Activated CD4-positive, alpha-beta T cell treated with anti-CD3 and anti-CD28 coated beads, Interleukin-2, amount 10 ng/mL, durations not matched to agents 24 days and 14 days (primary cell): ENCODE measurements around the gene CALCA. TPM values are rescaled to one million over a fixed set of nuclear protein-coding genes. Genes with fewer than 3 reads are reported as not detected.
"Not testable (repeated sequence)": the region's sequence is repeated elsewhere in the genome, so short reads cannot be mapped to it uniquely, and the experiment has no call there.

Experiments used
- DNase-seq: peaks from one replicate; pipeline ENCODE4 v3.0.0; 2022
- H3K27ac Mint-ChIP-seq: one replicate; pipeline ENCODE4 v1.8.0; 2022; ENCODE audit warnings: mild to moderate bottlenecking, mixed read lengths
- H3K27me3 Mint-ChIP-seq: one replicate; pipeline ENCODE4 v1.8.0; 2022; ENCODE audit warnings: mixed read lengths
- H3K36me3 Mint-ChIP-seq: one replicate; pipeline ENCODE4 v1.8.0; 2022; ENCODE audit warnings: low read depth, mild to moderate bottlenecking, mixed read lengths
- H3K4me1 Mint-ChIP-seq: one replicate; pipeline ENCODE4 v1.8.0; 2021; ENCODE audit warnings: mixed read lengths
- H3K4me3 Mint-ChIP-seq: one replicate; pipeline ENCODE4 v1.8.0; 2022; ENCODE audit warnings: mild to moderate bottlenecking, moderate library complexity, mixed read lengths
- H3K9me3 Mint-ChIP-seq: one replicate; pipeline ENCODE4 v1.8.0; 2021; ENCODE audit warnings: mixed read lengths
- intact Hi-C: fragments of 100-400 bp; cut with micrococcal nuclease; formaldehyde crosslinking; loops from one replicate; pipeline ENCODE4 v1.15.1; 2023
- total RNA-seq: library from RNA; stranded (reverse); gene quantifications from 2 replicates; pipeline ENCODE4 v1.2.3, GENCODE V29; 2022

The CALCA gene, protein sequence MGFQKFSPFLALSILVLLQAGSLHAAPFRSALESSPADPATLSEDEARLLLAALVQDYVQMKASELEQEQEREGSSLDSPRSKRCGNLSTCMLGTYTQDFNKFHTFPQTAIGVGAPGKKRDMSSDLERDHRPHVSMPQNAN
- total RNA-seq = not detected in 2 replicates

- Mint-ChIP-seq H3K36me3 (peaks cover 2% of the 10 kb centered on the region), H3K27me3 (peaks cover 75% of the 10 kb centered on the region), H3K27ac (no peak within 1 kb of the TSS), H3K4me3 (peak within 1 kb of the TSS; percentile 72), H3K9me3 (no peaks in the 10 kb centered on the region), H3K4me1 (peaks cover 29% of the 10 kb centered on the region)
- peak; percentile 54 for DNase-seq
- intact Hi-C loops = loop anchor here (5.0 kb wide), 3 partner anchors 65 to 1635 kb away; no protein-coding TSS in a partner anchor
Observed at GRCh38 chr11:14971865-14972580, at the start of gene CALCA. Gene CALCA, minus strand, starts transcription at chr11:14972351. Its CDS starts 1,159 bp downstream, at chr11:14971192.

DNA sequence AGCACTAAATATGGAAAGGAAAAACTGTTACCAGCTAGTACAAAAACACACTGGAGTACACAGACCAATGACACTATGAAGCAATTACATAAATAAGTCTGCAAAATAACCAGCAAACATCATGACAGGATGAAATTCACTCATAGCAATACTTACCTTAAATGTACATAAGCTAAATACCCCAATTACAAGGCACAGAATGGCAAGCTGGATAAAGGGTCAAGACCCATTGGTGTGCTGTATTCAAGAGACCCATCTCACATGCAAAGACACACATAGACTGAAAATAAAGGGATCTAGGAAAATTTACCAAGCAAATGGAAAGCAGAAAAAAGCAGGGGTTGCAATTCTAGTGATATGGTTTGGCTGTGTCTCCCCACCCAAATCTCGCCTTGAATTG, 44.0 kb upstream of the CALCA start:
- H3K4me1 Mint-ChIP-seq = no peaks in the 10 kb centered on the region
- H3K4me3 Mint-ChIP-seq = no peak overlapping the region
- intact Hi-C loops = no loop called here
- no peak for DNase-seq
- H3K9me3 Mint-ChIP-seq = peaks cover 32% of the 10 kb centered on the region
- no peaks in the 10 kb centered on the region for H3K36me3 Mint-ChIP-seq
- H3K27me3 Mint-ChIP-seq = peaks cover 27% of the 10 kb centered on the region
- no peak overlapping the region for H3K27ac Mint-ChIP-seq

DNA sequence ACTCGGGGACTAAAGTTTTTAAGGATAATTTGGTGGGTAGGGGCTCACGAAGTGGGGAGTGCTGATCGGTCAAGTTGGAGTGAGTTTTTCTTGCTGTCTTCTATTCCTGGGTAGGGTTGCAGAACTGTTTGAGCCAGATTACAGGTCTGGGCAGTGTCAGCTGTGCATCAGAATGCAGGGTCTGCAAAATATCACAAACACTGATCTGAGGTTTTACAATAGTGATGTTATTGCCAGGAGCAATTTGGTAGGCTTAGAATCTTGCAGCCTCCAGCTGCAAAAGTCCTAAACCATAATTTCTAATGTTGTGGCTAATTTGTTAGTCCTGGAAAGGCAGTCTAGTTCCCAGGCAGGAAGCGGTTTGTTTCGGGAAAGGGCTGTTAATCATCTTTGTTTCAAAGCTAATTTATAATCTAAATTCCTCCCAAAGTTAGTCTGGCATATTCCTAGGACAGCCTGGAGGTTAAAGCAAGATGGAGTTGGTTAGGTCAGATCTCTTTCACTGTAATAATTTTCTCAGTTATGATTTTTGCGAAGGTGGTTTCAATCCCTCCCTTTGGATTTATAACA, 39.7 kb upstream of the CALCA start:
- peaks cover 14% of the 10 kb centered on the region for H3K9me3 Mint-ChIP-seq
- no peak for DNase-seq
- H3K4me1 Mint-ChIP-seq = no peaks in the 10 kb centered on the region
- intact Hi-C loops = no loop called here
- no peak overlapping the region for H3K4me3 Mint-ChIP-seq
- no peaks in the 10 kb centered on the region for H3K36me3 Mint-ChIP-seq
- no peak overlapping the region for H3K27ac Mint-ChIP-seq
- peaks cover 43% of the 10 kb centered on the region for H3K27me3 Mint-ChIP-seq

- Mint-ChIP-seq H3K27me3 (peaks cover 43% of the 10 kb centered on the region), H3K36me3 (no peaks in the 10 kb centered on the region), H3K27ac (no peak overlapping the region), H3K4me3 (no peak overlapping the region), H3K4me1 (no peaks in the 10 kb centered on the region), H3K9me3 (peaks cover 5% of the 10 kb centered on the region)
- intact Hi-C loops = no loop called here
- DNase-seq = no peak
Observed at GRCh38 chr11:15010865-15011264, 38.7 kb upstream of the CALCA start.

DNA sequence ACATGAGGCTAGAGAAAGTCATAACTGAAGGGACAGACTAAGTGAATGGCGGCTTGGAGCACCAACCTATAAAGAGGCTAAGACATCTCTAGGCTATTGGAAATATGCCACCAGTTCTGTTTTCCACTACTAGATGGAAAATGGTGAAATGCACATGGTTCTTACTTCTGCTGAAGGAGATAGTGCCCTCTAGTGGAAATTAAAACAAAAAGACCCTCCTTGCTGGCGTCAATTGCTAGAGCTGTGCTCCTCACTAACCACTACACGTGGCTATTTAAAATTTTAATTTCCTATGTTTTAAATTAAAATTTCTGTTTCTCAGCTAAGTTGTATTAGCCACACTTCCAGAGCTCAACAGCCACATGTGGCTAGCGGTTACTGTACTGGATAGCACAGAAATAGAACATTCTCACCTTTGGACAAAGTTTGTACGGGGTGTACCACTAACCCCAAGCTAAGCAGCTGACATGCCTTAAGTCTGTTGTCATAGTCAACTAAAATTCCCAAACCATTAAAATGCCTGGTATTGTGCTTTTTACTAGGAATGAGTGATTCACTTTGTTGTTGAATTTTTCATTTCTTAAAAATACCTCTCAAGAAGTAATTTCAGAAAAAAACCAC, 34.1 kb upstream of the CALCA start:
- intact Hi-C loops = loop anchor here (1.0 to 5.0 kb wide), 3 partner anchors 31 to 214 kb away; no protein-coding TSS in a partner anchor
- H3K4me3 Mint-ChIP-seq = no peak overlapping the region
- peak; percentile 67 for DNase-seq
- H3K4me1 Mint-ChIP-seq = no peaks in the 10 kb centered on the region
- no peaks in the 10 kb centered on the region for H3K36me3 Mint-ChIP-seq
- H3K9me3 Mint-ChIP-seq = no peaks in the 10 kb centered on the region
- H3K27ac Mint-ChIP-seq = no peak overlapping the region
- H3K27me3 Mint-ChIP-seq = peaks cover 48% of the 10 kb centered on the region

DNA sequence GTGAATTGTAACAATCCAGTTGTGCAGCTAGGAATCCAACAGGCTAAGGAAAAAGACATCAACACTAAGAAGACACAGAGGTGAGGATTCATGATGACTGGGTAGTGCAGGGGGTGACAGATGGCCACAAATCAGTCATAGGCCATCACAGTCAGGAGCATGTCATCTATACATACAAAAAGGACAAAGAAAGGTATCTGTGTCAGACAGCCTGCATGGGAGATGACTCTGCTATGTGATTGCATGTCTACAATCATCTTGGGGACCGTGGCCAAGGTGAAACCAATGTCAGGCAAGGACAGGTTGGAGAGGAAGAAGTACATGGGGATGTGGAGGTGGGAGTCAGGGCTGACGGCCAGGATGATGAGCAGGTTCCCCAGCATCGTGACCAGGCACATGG, 16.0 kb upstream of the CALCA start:
- H3K4me3 Mint-ChIP-seq, H3K4me1 Mint-ChIP-seq, H3K36me3 Mint-ChIP-seq, H3K27ac Mint-ChIP-seq, DNase-seq, intact Hi-C loops, H3K9me3 Mint-ChIP-seq: not testable (repeated sequence)
- peaks cover 13% of the 10 kb centered on the region for H3K27me3 Mint-ChIP-seq

DNA sequence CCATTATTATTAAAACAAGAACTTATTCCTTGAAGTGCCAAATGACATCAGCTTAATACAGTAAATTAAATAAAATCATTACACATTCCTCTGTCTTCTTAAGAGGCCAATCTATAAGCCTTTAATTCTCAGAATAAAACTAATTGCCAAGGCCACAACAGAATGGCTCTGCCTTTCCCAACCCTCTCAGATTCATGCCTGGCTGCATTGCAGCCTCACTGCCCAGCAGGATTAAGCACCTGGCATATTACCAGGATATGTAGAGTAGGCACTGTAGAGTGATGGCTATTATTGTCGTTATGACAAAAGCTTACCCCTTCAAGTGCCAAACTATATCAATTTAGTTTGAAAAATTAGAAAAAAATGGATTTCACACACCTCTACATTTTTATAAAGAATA, 9.4 kb upstream of the CALCA start:
- no peaks in the 10 kb centered on the region for H3K9me3 Mint-ChIP-seq
- intact Hi-C loops = no loop called here
- no peak overlapping the region for H3K27ac Mint-ChIP-seq
- DNase-seq = no peak
- no peaks in the 10 kb centered on the region for H3K36me3 Mint-ChIP-seq
- H3K4me3 Mint-ChIP-seq = no peak overlapping the region
- H3K27me3 Mint-ChIP-seq = peaks cover 47% of the 10 kb centered on the region
- no peaks in the 10 kb centered on the region for H3K4me1 Mint-ChIP-seq

- H3K4me1 Mint-ChIP-seq = peaks cover 1% of the 10 kb centered on the region
- H3K4me3 Mint-ChIP-seq = no peak overlapping the region
- peaks cover 54% of the 10 kb centered on the region for H3K27me3 Mint-ChIP-seq
- DNase-seq = no peak
- intact Hi-C loops = no loop called here
- no peaks in the 10 kb centered on the region for H3K9me3 Mint-ChIP-seq
- no peaks in the 10 kb centered on the region for H3K36me3 Mint-ChIP-seq
- H3K27ac Mint-ChIP-seq = no peak overlapping the region
Observed at GRCh38 chr11:14980854-14981253, 8.7 kb upstream of the CALCA start.

- Mint-ChIP-seq H3K9me3 (no peaks in the 10 kb centered on the region), H3K4me1 (peaks cover 25% of the 10 kb centered on the region), H3K27me3 (peaks cover 78% of the 10 kb centered on the region), H3K4me3 (no peak overlapping the region), H3K36me3 (no peaks in the 10 kb centered on the region), H3K27ac (no peak overlapping the region)
- intact Hi-C loops = no loop called here
- DNase-seq = no peak
Observed at GRCh38 chr11:14977101-14977880, 5.1 kb upstream of the CALCA start.

DNA sequence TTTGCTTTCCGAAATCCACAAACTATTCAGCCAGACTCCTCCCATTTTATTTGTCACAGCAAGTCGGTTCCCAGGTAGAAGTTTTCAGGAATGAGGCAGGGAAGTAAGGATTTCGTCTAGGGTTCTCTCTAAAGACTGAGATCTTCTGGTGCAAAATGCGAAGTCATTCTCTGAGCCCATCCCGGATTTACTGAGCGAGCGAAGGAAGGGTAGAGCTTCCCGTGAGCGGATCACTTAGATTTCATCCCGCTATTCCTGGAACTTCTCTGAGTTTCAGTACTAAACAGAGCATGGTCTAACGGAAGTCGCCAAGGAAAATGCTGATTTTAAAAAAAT, 3.1 kb upstream of the CALCA start:
- intact Hi-C loops = loop anchor here (2.0 kb wide), 1 partner anchor 32 kb away; no protein-coding TSS in a partner anchor

DNA sequence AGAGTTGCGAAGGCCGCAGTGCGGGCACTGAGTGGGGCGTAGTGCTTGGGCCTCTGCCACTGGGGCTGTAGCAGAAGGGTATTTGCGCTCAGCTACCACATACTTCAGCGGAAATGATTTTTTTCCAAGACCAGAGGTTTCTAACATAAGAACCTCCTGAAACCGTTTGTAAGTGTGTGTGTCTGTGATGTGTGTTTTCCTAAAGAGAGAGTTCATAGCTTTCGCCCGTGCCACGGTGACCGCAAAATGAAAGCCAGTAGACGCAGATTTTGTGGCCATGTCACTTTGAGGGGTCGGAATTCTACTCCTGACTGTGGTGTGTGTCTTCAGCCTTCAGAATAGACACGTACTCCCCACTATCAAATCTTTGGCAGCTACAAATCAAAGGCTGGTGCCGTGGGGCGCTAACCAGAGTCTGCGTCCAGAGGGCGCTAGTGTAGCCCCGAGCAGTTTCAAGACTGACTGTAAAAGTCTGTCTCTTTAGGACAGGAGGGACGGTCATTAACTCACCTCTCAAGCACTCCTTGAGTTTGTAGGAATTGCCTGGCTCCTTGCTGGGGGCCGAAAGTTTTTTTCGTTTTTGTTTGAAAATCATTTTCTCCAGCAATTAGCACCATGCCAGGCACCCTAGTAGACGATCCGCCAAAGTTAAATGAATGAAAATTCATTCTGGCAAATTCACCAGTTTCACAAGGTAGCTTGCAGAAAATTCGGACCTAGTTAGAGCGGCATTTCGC, 2.5 kb upstream of the CALCA start:
- Mint-ChIP-seq H3K27ac (no peak overlapping the region), H3K36me3 (peaks cover 2% of the 10 kb centered on the region), H3K4me3 (peak overlapping the region; percentile 72), H3K4me1 (peaks cover 29% of the 10 kb centered on the region), H3K9me3 (no peaks in the 10 kb centered on the region), H3K27me3 (peaks cover 83% of the 10 kb centered on the region)
- intact Hi-C loops = loop anchor here (1.0 to 5.0 kb wide), 5 partner anchors 32 to 1633 kb away; no protein-coding TSS in a partner anchor
- DNase-seq = peak; percentile 89

More for the DNA sequence above, 3.1 kb upstream of the CALCA start:
- Mint-ChIP-seq H3K4me3 (peak overlapping the region; percentile 72), H3K27ac (no peak overlapping the region), H3K36me3 (peaks cover 2% of the 10 kb centered on the region), H3K4me1 (peaks cover 29% of the 10 kb centered on the region), H3K27me3 (peaks cover 84% of the 10 kb centered on the region), H3K9me3 (no peaks in the 10 kb centered on the region)
- no peak for DNase-seq

DNA sequence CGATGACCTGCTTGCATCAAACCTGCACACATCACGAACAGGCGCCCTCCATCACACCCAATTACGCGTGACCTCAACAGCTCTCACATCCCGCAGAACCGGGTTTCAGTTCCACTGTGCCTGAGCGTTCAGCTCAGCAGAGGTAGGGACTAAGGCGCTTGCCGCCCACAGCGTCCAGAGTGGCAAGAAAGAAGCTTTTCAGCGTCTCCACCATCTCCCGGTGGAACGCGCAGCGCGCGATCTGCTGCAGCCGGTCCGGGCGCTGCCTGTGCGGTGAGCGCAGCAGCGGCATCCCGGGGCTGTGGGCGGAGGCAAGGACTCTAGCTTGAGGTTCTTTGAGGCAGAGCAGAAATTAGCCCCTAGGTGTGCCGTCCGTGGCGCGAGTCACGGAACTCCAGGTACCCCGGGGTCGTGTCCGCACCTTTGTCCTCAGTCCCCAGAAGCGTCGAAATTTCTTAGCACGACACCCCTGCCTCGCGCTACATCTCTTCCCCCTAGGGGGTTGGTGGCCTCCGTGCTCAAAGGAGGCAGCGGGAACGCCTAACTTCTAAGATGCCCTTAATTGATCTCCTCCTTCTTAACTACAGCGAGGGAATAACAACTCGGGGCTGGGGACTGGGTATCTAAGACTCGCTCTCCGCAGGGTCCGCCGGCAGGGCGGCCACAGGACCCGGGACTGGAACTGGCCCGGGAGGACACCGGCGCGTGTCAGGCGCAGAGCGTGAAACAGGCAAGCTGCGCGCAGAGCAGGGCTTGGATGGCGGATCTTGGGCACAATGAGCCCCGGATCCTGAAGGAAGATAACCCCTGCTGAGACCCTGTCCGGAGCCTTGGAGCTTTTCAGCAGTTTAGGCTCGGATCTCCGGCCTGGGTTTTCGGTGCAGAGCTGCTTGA, 1.7 kb upstream of the CALCA start:
- Mint-ChIP-seq H3K9me3 (no peaks in the 10 kb centered on the region), H3K36me3 (peaks cover 2% of the 10 kb centered on the region), H3K27me3 (peaks cover 84% of the 10 kb centered on the region), H3K27ac (no peak overlapping the region), H3K4me3 (peak overlapping the region; percentile 72), H3K4me1 (peaks cover 29% of the 10 kb centered on the region)
- peak; percentile 79 for DNase-seq
- intact Hi-C loops = loop anchor here (1.0 to 5.0 kb wide), 5 partner anchors 33 to 1633 kb away; no protein-coding TSS in a partner anchor
